NT2/D1 (cell line): ENCODE results near the gene PDLIM3.

Source experiments
- DNase-seq: peaks from one replicate; pipeline ENCODE4 v3.0.0-alpha.2; 2011; ENCODE audit warnings: low read depth, low spot score
- H3K27me3 ChIP-seq: 2 replicates; pipeline ENCODE4 v1.6.0; 2011; ENCODE audit warnings: mild to moderate bottlenecking; ENCODE audit not compliant: insufficient read length, insufficient read depth
- H3K36me3 ChIP-seq: 2 replicates; pipeline ENCODE4 v1.6.1; 2011; ENCODE audit warnings: mild to moderate bottlenecking, low read length, mixed read lengths; ENCODE audit not compliant: insufficient read depth, insufficient read length
- H3K4me1 ChIP-seq: 2 replicates; pipeline ENCODE4 v1.5.1; 2011; ENCODE audit not compliant: insufficient read depth, insufficient read length
- H3K4me3 ChIP-seq: 2 replicates; pipeline ENCODE4 v1.5.1; 2011; ENCODE audit warnings: low read depth; ENCODE audit not compliant: insufficient read length
- H3K9ac ChIP-seq: 2 replicates; pipeline ENCODE4 v1.6.0; 2011; ENCODE audit warnings: low read depth; ENCODE audit not compliant: insufficient read length
- H3K9me3 ChIP-seq: 2 replicates; pipeline ENCODE4 v1.5.1; 2011; ENCODE audit warnings: mild to moderate bottlenecking, low read length; ENCODE audit not compliant: insufficient read depth
- SUZ12 ChIP-seq: IDR thresholded peaks from 2 replicates; pipeline ENCODE4 v1.6.1; 2011; ENCODE audit not compliant: insufficient read length, insufficient read depth; ENCODE audit errors: extremely low read depth
- YY1 ChIP-seq: IDR thresholded peaks from 2 replicates; pipeline ENCODE4 v1.6.1; 2011; ENCODE audit not compliant: insufficient read length, insufficient read depth
- ZNF274 ChIP-seq: IDR thresholded peaks from 2 replicates; pipeline ENCODE4 v1.6.1; 2011; ENCODE audit warnings: mild to moderate bottlenecking, low read depth, low read length

Gene PDLIM3

DNA sequence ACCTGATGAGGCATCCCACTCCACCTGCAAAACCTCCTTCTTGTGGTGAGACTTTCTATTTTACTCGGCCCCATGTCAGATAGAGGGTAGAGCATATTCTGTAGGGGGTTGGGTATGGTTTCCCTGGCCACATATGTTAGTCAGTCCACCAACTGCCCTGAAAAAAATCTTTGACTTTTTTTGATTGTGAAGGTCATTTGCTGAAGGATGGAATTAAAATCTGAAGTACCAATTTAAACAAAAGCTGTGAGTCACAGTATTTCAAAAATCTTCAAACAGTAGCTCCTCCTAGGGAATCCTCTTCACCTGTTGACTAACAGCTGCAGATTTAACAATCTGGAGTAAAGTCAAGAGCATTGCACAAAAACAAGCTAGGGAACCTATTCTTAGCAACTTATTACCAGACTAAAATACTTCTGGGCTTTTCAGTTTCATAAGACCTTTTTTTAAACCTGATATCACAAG, 55.8 kb downstream of the PDLIM3 start:
- Histone ChIP-seq H3K4me1 (no peaks in the 10 kb centered on the region), H3K9ac (no peak overlapping the region), H3K9me3 (no peaks in the 10 kb centered on the region), H3K36me3 (no peaks in the 10 kb centered on the region), H3K27me3 (peaks cover 55% of the 10 kb centered on the region), H3K4me3 (no peak overlapping the region)
- TF ChIP-seq ZNF274, result no peak
- no peak for TF ChIP-seq YY1
- no peak for TF ChIP-seq SUZ12
- DNase-seq, result no peak

GRCh38 chr4:185473247-185473646, 62.1 kb downstream of the PDLIM3 start:
- no peaks in the 10 kb centered on the region for H3K36me3 ChIP-seq
- H3K9me3 ChIP-seq, result no peaks in the 10 kb centered on the region
- H3K4me3 ChIP-seq, result no peak overlapping the region
- peaks cover 41% of the 10 kb centered on the region for H3K27me3 ChIP-seq
- TF ChIP-seq YY1 (no peak), SUZ12 (no peak), ZNF274 (no peak)
- no peak for DNase-seq
- no peak overlapping the region for H3K9ac ChIP-seq
- peaks cover 2% of the 10 kb centered on the region for H3K4me1 ChIP-seq

GRCh38 chr4:185472103-185472542, 63.2 kb downstream of the PDLIM3 start:
- peak overlapping the region; percentile 64 for H3K4me3 ChIP-seq
- H3K4me1 ChIP-seq, result peaks cover 2% of the 10 kb centered on the region
- TF ChIP-seq YY1, result no peak
- TF ChIP-seq SUZ12, result no peak
- TF ChIP-seq ZNF274, result no peak
- no peaks in the 10 kb centered on the region for H3K36me3 ChIP-seq
- no peaks in the 10 kb centered on the region for H3K9me3 ChIP-seq
- H3K27me3 ChIP-seq, result peaks cover 34% of the 10 kb centered on the region
- H3K9ac ChIP-seq, result peak overlapping the region; percentile 61
- DNase-seq, result no peak

- Histone ChIP-seq H3K4me1 (peaks cover 2% of the 10 kb centered on the region), H3K36me3 (no peaks in the 10 kb centered on the region), H3K9ac (peak within 1 kb of the TSS; percentile 61), H3K4me3 (peak within 1 kb of the TSS; percentile 64), H3K9me3 (no peaks in the 10 kb centered on the region), H3K27me3 (peaks cover 28% of the 10 kb centered on the region)
- peak; percentile 87 for DNase-seq
- TF ChIP-seq ZNF274, result no peak
- no peak for TF ChIP-seq YY1
- no peak for TF ChIP-seq SUZ12
These were observed 63.8 kb downstream of the PDLIM3 start, which contains the start of gene CCDC110 for GRCh38 chr4:185471235-185472102. Gene CCDC110 (minus strand): TSS chr4:185471733. CDS start chr4:185471683, 50 bp downstream.

GRCh38 chr4:185470501-185471195, 64.7 kb downstream of the PDLIM3 start:
- TF ChIP-seq SUZ12 (no peak), ZNF274 (no peak), YY1 (no peak)
- H3K4me1 ChIP-seq, result peaks cover 2% of the 10 kb centered on the region
- DNase-seq, result no peak
- no peaks in the 10 kb centered on the region for H3K9me3 ChIP-seq
- peak overlapping the region; percentile 62 for H3K4me3 ChIP-seq
- H3K36me3 ChIP-seq, result no peaks in the 10 kb centered on the region
- peaks cover 28% of the 10 kb centered on the region for H3K27me3 ChIP-seq
- H3K9ac ChIP-seq, result peak overlapping the region; percentile 56

- Histone ChIP-seq H3K4me3 (no peak overlapping the region), H3K9me3 (no peaks in the 10 kb centered on the region), H3K4me1 (peaks cover 2% of the 10 kb centered on the region), H3K27me3 (peaks cover 28% of the 10 kb centered on the region), H3K9ac (no peak overlapping the region), H3K36me3 (no peaks in the 10 kb centered on the region)
- no peak for DNase-seq
- TF ChIP-seq YY1, result no peak
These were observed 65.6 kb downstream of the PDLIM3 start for GRCh38 chr4:185469580-185470154.

DNA sequence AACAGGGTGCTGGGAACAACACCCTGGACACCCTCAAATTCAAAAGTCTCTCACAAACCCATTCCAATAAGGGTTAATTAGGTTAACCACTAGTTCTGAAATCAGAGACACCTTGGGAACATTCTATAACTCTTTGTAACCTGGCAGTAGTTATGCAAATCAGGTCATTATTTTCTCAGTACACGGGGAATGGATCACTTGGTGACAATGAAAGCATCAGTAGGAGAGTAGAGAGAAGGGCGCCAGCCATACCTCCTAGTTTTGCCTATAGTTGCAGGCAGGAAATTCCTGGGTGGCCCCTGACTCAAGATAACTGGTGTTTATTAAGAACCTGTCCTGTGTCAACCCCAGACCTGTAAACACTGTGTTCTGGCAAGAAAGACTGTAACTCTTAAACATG, 66.3 kb downstream of the PDLIM3 start:
- H3K27me3 ChIP-seq, result peaks cover 28% of the 10 kb centered on the region
- no peak for TF ChIP-seq ZNF274
- TF ChIP-seq YY1, result no peak
- TF ChIP-seq SUZ12, result no peak
- no peak overlapping the region for H3K9ac ChIP-seq
- H3K9me3 ChIP-seq, result no peaks in the 10 kb centered on the region
- no peaks in the 10 kb centered on the region for H3K36me3 ChIP-seq
- DNase-seq, result no peak
- peaks cover 2% of the 10 kb centered on the region for H3K4me1 ChIP-seq
- no peak overlapping the region for H3K4me3 ChIP-seq
